Caco-2 (cell line): ENCODE data around the gene BDKRB2. TPM values are rescaled to one million over a fixed set of nuclear protein-coding genes. Genes with fewer than 3 reads are reported as not detected.

Experiments
- BruUV-seq: library from RNA; stranded (reverse); fragments of 400-500 nt; replicated peaks from 2 replicates; lab custom pipeline; 2021; lab: Mats Ljungman, UMichigan
- CTCF ChIA-PET: fragments of 300-600 bp; sonication (Branson Sonifier 250); formaldehyde crosslinking; loops from one replicate; lab custom pipeline; 2022; ENCODE audit warnings: antibody characterized with exemption; lab: Charles Lee
- POLR2A ChIA-PET: fragments of 300-600 bp; sonication (Branson Sonifier 250); formaldehyde crosslinking; loops from one replicate; lab custom pipeline; 2022; ENCODE audit warnings: antibody characterized with exemption; lab: Charles Lee
- DNase-seq, 2 experiments: peaks; one replicate each; pipeline versions ENCODE4 v3.0.0 to v3.0.0-alpha.2; 2020 to 2022
- H3K27me3 ChIP-seq: replicated peaks from 2 replicates; pipeline ENCODE4 v1.6.0; 2011; ENCODE audit warnings: low read length; ENCODE audit not compliant: control insufficient read depth, insufficient read depth
- H3K36me3 ChIP-seq: 2 replicates; pipeline ENCODE4 v1.5.1; 2011; ENCODE audit warnings: low read length; ENCODE audit not compliant: control insufficient read depth, insufficient read depth
- H3K4me1 ChIP-seq: fragments of 250-450 bp; sonication (Bioruptor Pico); 2 replicates; pipeline ENCODE4 v1.5.1; 2020; ENCODE audit warnings: mild to moderate bottlenecking
- H3K4me3 ChIP-seq: 2 replicates; pipeline ENCODE4 v1.5.1; 2011; ENCODE audit warnings: low read depth, mild to moderate bottlenecking, control low read depth, low read length
- H3K9me3 ChIP-seq: fragments of 250-450 bp; sonication (Bioruptor Pico); 2 replicates; pipeline ENCODE4 v1.5.1; 2020; ENCODE audit warnings: mild to moderate bottlenecking, moderate library complexity
- H3K27ac Mint-ChIP-seq: one replicate; pipeline ENCODE4 v1.8.0; 2022; ENCODE audit warnings: mixed read lengths; ENCODE audit not compliant: unreplicated experiment
- H3K27me3 Mint-ChIP-seq: one replicate; pipeline ENCODE4 v1.8.0; 2022; ENCODE audit warnings: mixed read lengths; ENCODE audit not compliant: insufficient read depth, unreplicated experiment
- H3K36me3 Mint-ChIP-seq: one replicate; pipeline ENCODE4 v1.8.0; 2022; ENCODE audit warnings: mild to moderate bottlenecking, mixed read lengths; ENCODE audit not compliant: insufficient read depth, unreplicated experiment
- H3K4me1 Mint-ChIP-seq: one replicate; pipeline ENCODE4 v1.8.0; 2022; ENCODE audit warnings: low read depth, mixed read lengths; ENCODE audit not compliant: unreplicated experiment
- H3K4me3 Mint-ChIP-seq: one replicate; pipeline ENCODE4 v1.8.0; 2022; ENCODE audit warnings: mild to moderate bottlenecking, moderate library complexity, mixed read lengths; ENCODE audit not compliant: unreplicated experiment
- H3K9me3 Mint-ChIP-seq: one replicate; pipeline ENCODE4 v1.8.0; 2022; ENCODE audit warnings: mixed read lengths; ENCODE audit not compliant: unreplicated experiment
- CTCF ChIP-seq, 2 experiments: fragments of 200-600 bp in 1 of 2; IDR thresholded peaks; 1 replicate in 1 of 2; 2 replicates in 1 of 2; pipeline versions ENCODE4 v1.5.1 to v1.8.0; 2011 to 2022; ENCODE audit warnings: antibody characterized with exemption in 1 of 2, control low read depth in 1 of 2, inconsistent platforms in 1 of 2, low read depth in 1 of 2, low read length in 1 of 2, mild to moderate bottlenecking in 1 of 2, moderate library complexity in 1 of 2; ENCODE audit not compliant: insufficient read depth in 1 of 2, severe bottlenecking in 1 of 2, unreplicated experiment in 1 of 2
- intact Hi-C: fragments of 100-400 bp; cut with micrococcal nuclease; formaldehyde crosslinking; loops from one replicate; pipeline ENCODE4 v1.10.0; 2022; ENCODE audit not compliant: unreplicated experiment
- total RNA-seq: library from RNA; stranded (reverse); gene quantifications from 2 replicates; pipeline ENCODE4 v1.2.3, GENCODE V29; 2022

Gene BDKRB2
- total RNA-seq, 1 experiment from 2014 or later, result 2.0 TPM

GRCh38 chr14:96280104-96280503, 75.5 kb downstream of the BDKRB2 start:
- CTCF ChIA-PET, result interaction anchor here (1.8 kb wide), 1 partner anchor 179 kb away, joined by 6 read pairs; no protein-coding TSS in a partner anchor
- Mint-ChIP-seq H3K4me1 (peaks cover 12% of the 10 kb centered on the region), H3K27ac (peak overlapping the region; percentile 22), H3K9me3 (no peaks in the 10 kb centered on the region), H3K36me3 (peaks cover 12% of the 10 kb centered on the region), H3K4me3 (no peak overlapping the region), H3K27me3 (no peaks in the 10 kb centered on the region)
- intact Hi-C loops, result no loop called here
- Histone ChIP-seq H3K4me1 (peaks cover 12% of the 10 kb centered on the region), H3K36me3 (no peaks in the 10 kb centered on the region), H3K27me3 (no peaks in the 10 kb centered on the region), H3K9me3 (0 out of 2 replicates have a peak, but pooled peaks cover 3% of the 10 kb centered on the region), H3K4me3 (no peak overlapping the region)
- TF ChIP-seq CTCF (IDR thresholded peaks at IDR 0.05; ENCODE audit: insufficient read depth in 1 of 2, low read depth in 1 of 2, low read length in 1 of 2, severe bottlenecking in 1 of 2, unreplicated experiment in 1 of 2), result no peak
- POLR2A ChIA-PET, result no interaction called here
- DNase-seq, result no peak
- BruUV-seq, result no TSS peak

GRCh38 chr14:96281486-96281885, 76.8 kb downstream of the BDKRB2 start:
- Histone ChIP-seq H3K27me3 (no peaks in the 10 kb centered on the region), H3K4me3 (no peak overlapping the region), H3K36me3 (no peaks in the 10 kb centered on the region), H3K9me3 (0 out of 2 replicates have a peak, but pooled peaks cover 3% of the 10 kb centered on the region), H3K4me1 (peaks cover 12% of the 10 kb centered on the region)
- no peaks in the 10 kb centered on the region for H3K9me3 Mint-ChIP-seq
- peaks cover 12% of the 10 kb centered on the region for H3K36me3 Mint-ChIP-seq
- POLR2A ChIA-PET, result no interaction called here
- TF ChIP-seq CTCF (IDR thresholded peaks at IDR 0.05; ENCODE audit: insufficient read depth in 1 of 2, low read depth in 1 of 2, low read length in 1 of 2, severe bottlenecking in 1 of 2, unreplicated experiment in 1 of 2), result no peak
- H3K27ac Mint-ChIP-seq, result no peak overlapping the region
- H3K4me3 Mint-ChIP-seq, result no peak overlapping the region
- H3K27me3 Mint-ChIP-seq, result no peaks in the 10 kb centered on the region
- CTCF ChIA-PET, result no interaction called here
- peaks cover 12% of the 10 kb centered on the region for H3K4me1 Mint-ChIP-seq
- DNase-seq, result no peak
- no TSS peak for BruUV-seq
- intact Hi-C loops, result loop anchor here (1.0 kb wide), 1 partner anchor 143 kb away; no protein-coding TSS in a partner anchor

- no peaks in the 10 kb centered on the region for H3K9me3 ChIP-seq
- no peak overlapping the region for H3K4me3 Mint-ChIP-seq
- H3K4me1 Mint-ChIP-seq, result peaks cover 11% of the 10 kb centered on the region
- no peak for TF ChIP-seq CTCF (IDR thresholded peaks at IDR 0.05; ENCODE audit: insufficient read depth in 1 of 2, low read depth in 1 of 2, low read length in 1 of 2, severe bottlenecking in 1 of 2, unreplicated experiment in 1 of 2)
- no TSS peak for BruUV-seq
- no peaks in the 10 kb centered on the region for H3K36me3 ChIP-seq
- H3K9me3 Mint-ChIP-seq, result no peaks in the 10 kb centered on the region
- ChIA-PET CTCF (no interaction called here), POLR2A (no interaction called here)
- no peak for DNase-seq
- peaks cover 18% of the 10 kb centered on the region for H3K36me3 Mint-ChIP-seq
- no peak overlapping the region for H3K27ac Mint-ChIP-seq
- intact Hi-C loops, result no loop called here
- no peak overlapping the region for H3K4me3 ChIP-seq
- no peaks in the 10 kb centered on the region for H3K27me3 Mint-ChIP-seq
- peaks cover 12% of the 10 kb centered on the region for H3K4me1 ChIP-seq
- H3K27me3 ChIP-seq, result no peaks in the 10 kb centered on the region
These were observed 79.4 kb downstream of the BDKRB2 start for GRCh38 chr14:96284008-96284407.
